Peyer's patch (tissue), 4 donors: Measurements from ENCODE around the gene SLC66A3.

Experiments used
- POLR2A ChIP-seq, 2 donors: fragments of 450-650 bp; IDR thresholded peaks; one replicate each; pipeline ENCODE4 v1.5.1; 2017; ENCODE audit warnings: antibody characterized with exemption in 2 of 2, mild to moderate bottlenecking in 2 of 2, moderate library complexity in 2 of 2
- TF ChIP-seq, protein P1 (sequence below), 6 experiments: fragments of 450-650 bp in 4 of 6; fragments of 200-600 bp in 2 of 6; sonication (generic) in 1 of 6; IDR thresholded peaks; one replicate each; pipeline ENCODE4 v1.5.1; 2017 to 2019; ENCODE audit warnings: antibody characterized with exemption in 6 of 6, mild to moderate bottlenecking in 3 of 6, moderate library complexity in 1 of 6

DNA sequence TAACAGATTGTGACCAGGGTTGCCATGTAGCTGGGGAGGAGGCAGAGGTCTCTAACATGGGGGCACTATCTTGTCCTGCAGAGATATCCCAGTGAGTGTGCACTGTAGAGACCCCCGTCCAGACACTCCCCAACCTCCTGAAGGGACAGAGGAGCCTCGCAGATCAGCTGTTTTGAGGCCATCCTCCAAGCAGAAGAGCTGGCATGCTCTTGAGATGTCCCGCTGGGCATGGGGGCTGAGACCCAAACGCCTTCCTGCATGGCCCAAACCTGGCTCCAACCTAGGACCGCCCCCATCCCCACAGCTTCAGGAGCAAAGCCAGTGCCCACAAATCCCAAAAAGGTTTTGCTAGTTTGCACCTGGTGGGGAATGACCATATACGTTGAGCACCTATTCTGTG lies 2.7 kb upstream of the SLC66A3 start:
- TF ChIP-seq, protein P1, sequence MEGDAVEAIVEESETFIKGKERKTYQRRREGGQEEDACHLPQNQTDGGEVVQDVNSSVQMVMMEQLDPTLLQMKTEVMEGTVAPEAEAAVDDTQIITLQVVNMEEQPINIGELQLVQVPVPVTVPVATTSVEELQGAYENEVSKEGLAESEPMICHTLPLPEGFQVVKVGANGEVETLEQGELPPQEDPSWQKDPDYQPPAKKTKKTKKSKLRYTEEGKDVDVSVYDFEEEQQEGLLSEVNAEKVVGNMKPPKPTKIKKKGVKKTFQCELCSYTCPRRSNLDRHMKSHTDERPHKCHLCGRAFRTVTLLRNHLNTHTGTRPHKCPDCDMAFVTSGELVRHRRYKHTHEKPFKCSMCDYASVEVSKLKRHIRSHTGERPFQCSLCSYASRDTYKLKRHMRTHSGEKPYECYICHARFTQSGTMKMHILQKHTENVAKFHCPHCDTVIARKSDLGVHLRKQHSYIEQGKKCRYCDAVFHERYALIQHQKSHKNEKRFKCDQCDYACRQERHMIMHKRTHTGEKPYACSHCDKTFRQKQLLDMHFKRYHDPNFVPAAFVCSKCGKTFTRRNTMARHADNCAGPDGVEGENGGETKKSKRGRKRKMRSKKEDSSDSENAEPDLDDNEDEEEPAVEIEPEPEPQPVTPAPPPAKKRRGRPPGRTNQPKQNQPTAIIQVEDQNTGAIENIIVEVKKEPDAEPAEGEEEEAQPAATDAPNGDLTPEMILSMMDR (IDR thresholded peaks at IDR 0.05): no peak
- no peak for TF ChIP-seq POLR2A (IDR thresholded peaks at IDR 0.05)
